T follicular helper cell (primary cell): ENCODE results near the gene CD164L2.

ENCODE experiments used
- DNase-seq: peaks from one replicate; pipeline ENCODE4 v3.0.0-alpha.2; 2020; ENCODE audit warnings: low read depth

The CD164L2 gene

GRCh38 chr1:27346991-27347624 lies 36.0 kb downstream of the CD164L2 start:
- no peak for DNase-seq

- DNase-seq: no peak
Observed at GRCh38 chr1:27346357-27346756, 36.8 kb downstream of the CD164L2 start.

- no peak for DNase-seq
Observed at GRCh38 chr1:27345272-27345671, 37.9 kb downstream of the CD164L2 start.

GRCh38 chr1:27343639-27344025 lies 39.5 kb downstream of the CD164L2 start:
- no peak for DNase-seq

- peak; percentile 53 for DNase-seq
Observed at GRCh38 chr1:27342778-27343638, 40.1 kb downstream of the CD164L2 start.

- DNase-seq: no peak
Observed at GRCh38 chr1:27342391-27342777, 40.7 kb downstream of the CD164L2 start.

GRCh38 chr1:27341525-27342252 lies 41.4 kb downstream of the CD164L2 start, which contains the start of gene SYTL1:
TSS of gene SYTL1 (plus strand) at chr1:27342022. CDS start at chr1:27345335, 3,313 bp downstream.
- peak; percentile 45 for DNase-seq

- DNase-seq: no peak
Observed at GRCh38 chr1:27339213-27339612, 43.9 kb downstream of the CD164L2 start.

GRCh38 chr1:27338751-27339150 lies 44.4 kb downstream of the CD164L2 start:
- no peak for DNase-seq

GRCh38 chr1:27336756-27337155 lies 46.4 kb downstream of the CD164L2 start:
- DNase-seq: no peak

GRCh38 chr1:27335506-27336422 lies 47.4 kb downstream of the CD164L2 start:
- DNase-seq: no peak

- DNase-seq: no peak
Observed at GRCh38 chr1:27333717-27334279, 49.3 kb downstream of the CD164L2 start.

GRCh38 chr1:27332536-27333281 lies 50.4 kb downstream of the CD164L2 start:
- DNase-seq: peak; percentile 34

- DNase-seq: no peak
Observed at GRCh38 chr1:27331922-27332321, 51.2 kb downstream of the CD164L2 start.

GRCh38 chr1:27331426-27331825 lies 51.7 kb downstream of the CD164L2 start:
- no peak for DNase-seq

GRCh38 chr1:27330786-27331185 lies 52.3 kb downstream of the CD164L2 start:
- DNase-seq: no peak
